Colonic mucosa (tissue), 4 donors: ENCODE results near the gene DRGX. TPM values are rescaled to one million over a fixed set of nuclear protein-coding genes. Genes with fewer than 3 reads are reported as not detected.

Source experiments
- DNase-seq: peaks from one replicate; pipeline ENCODE4 v3.0.0-alpha.2; 2020
- H3K27ac ChIP-seq: fragments of 200-600 bp; one replicate; pipeline ENCODE4 v1.8.0; 2021
- H3K27me3 ChIP-seq: fragments of 200-600 bp; one replicate; pipeline ENCODE4 v1.8.0; 2021
- H3K36me3 ChIP-seq: fragments of 200-600 bp; one replicate; pipeline ENCODE4 v1.8.0; 2021
- H3K4me1 ChIP-seq: fragments of 200-600 bp; one replicate; pipeline ENCODE4 v1.8.0; 2021; ENCODE audit warnings: mild to moderate bottlenecking
- H3K4me3 ChIP-seq: fragments of 200-600 bp; one replicate; pipeline ENCODE4 v1.8.0; 2021
- H3K9ac ChIP-seq, 2 donors: one replicate each; pipeline ENCODE4 v1.7.0; 2013; ENCODE audit warnings: control low read depth in 2 of 2, low read depth in 2 of 2, low read length in 2 of 2
- H3K9me3 ChIP-seq: fragments of 200-600 bp; one replicate; pipeline ENCODE4 v1.8.0; 2021
- CTCF ChIP-seq: fragments of 200-600 bp; IDR thresholded peaks from one replicate; pipeline ENCODE4 v1.8.0; 2022; ENCODE audit warnings: antibody characterized with exemption, mild to moderate bottlenecking
- intact Hi-C: fragments of 100-400 bp; cut with DNase I; formaldehyde crosslinking; loops from one replicate; pipeline ENCODE4 v1.14.1; 2022
- total RNA-seq, 2 donors: library from RNA; stranded (reverse); fragmentation: NEBNext Ultra II Directional in 1 of 2; extraction: Animal tissue kit (Norgen Biotek cat#: 25700) in 1 of 2; gene quantifications; one replicate each; pipeline ENCODE4 v1.2.1, GENCODE V29; 2021
- donor health status: healthy.
- donor health status: DM: no; HTN: no; CAD: no.
- donor health status: DM: no; HTN: no; CAD: no.

Gene DRGX
- under 1 TPM in 1 of 2 donors, not detected in 1; 0.16 TPM for total RNA-seq

- no peaks in the 10 kb centered on the region for H3K36me3 ChIP-seq
- H3K4me1 ChIP-seq = no peaks in the 10 kb centered on the region
- H3K27ac ChIP-seq = no peak within 1 kb of the TSS
- no peaks in the 10 kb centered on the region for H3K9me3 ChIP-seq
- no peak for DNase-seq
- no peak within 1 kb of the TSS for H3K9ac ChIP-seq
- no peak within 1 kb of the TSS for H3K4me3 ChIP-seq
- peaks cover 61% of the 10 kb centered on the region for H3K27me3 ChIP-seq
- intact Hi-C loops = no loop called here
- no peak for TF ChIP-seq CTCF
Observed at GRCh38 chr10:49395741-49396665, at the start of gene DRGX. TSS of gene DRGX (minus strand) at chr10:49396089. CDS start at chr10:49395440, 649 bp downstream.

- H3K27ac ChIP-seq = no peak overlapping the region
- H3K27me3 ChIP-seq = no peaks in the 10 kb centered on the region
- no peak overlapping the region for H3K9ac ChIP-seq
- H3K36me3 ChIP-seq = no peaks in the 10 kb centered on the region
- H3K4me3 ChIP-seq = no peak overlapping the region
- no peaks in the 10 kb centered on the region for H3K4me1 ChIP-seq
- DNase-seq = no peak
- no peaks in the 10 kb centered on the region for H3K9me3 ChIP-seq
- no peak for TF ChIP-seq CTCF
- intact Hi-C loops = no loop called here
Observed at GRCh38 chr10:49444349-49444748, 48.5 kb upstream of the DRGX start.

DNA sequence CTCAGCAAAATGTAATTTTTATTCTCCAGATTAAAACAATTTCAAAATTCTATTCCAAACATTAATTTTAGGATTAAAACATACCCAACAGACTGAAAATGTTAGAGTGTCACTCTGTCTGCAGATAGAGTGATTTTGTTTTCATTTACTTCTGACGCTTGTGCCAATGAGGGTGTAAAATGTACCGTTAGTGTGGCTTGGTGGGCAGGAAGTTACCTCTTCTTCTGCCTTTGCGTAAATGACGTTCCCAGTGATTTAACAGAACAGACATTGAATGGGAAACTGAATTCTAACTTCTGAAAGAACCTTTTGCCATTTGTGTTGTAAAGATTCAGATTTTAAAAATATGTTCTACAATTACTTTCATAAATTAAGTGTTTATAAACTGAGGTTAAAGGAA is 47.0 kb upstream of the DRGX start:
- no peak for DNase-seq
- Histone ChIP-seq H3K27me3 (no peaks in the 10 kb centered on the region), H3K4me1 (no peaks in the 10 kb centered on the region), H3K9me3 (no peaks in the 10 kb centered on the region), H3K27ac (no peak overlapping the region), H3K9ac (no peak overlapping the region), H3K4me3 (no peak overlapping the region), H3K36me3 (no peaks in the 10 kb centered on the region)
- no peak for TF ChIP-seq CTCF
- intact Hi-C loops = no loop called here

- DNase-seq = no peak
- Histone ChIP-seq H3K36me3 (no peaks in the 10 kb centered on the region), H3K4me3 (no peak overlapping the region), H3K27ac (no peak overlapping the region), H3K4me1 (no peaks in the 10 kb centered on the region), H3K9me3 (no peaks in the 10 kb centered on the region), H3K27me3 (no peaks in the 10 kb centered on the region), H3K9ac (no peak overlapping the region)
- intact Hi-C loops = no loop called here
- no peak for TF ChIP-seq CTCF
Observed at GRCh38 chr10:49441488-49442476, 45.9 kb upstream of the DRGX start.

DNA sequence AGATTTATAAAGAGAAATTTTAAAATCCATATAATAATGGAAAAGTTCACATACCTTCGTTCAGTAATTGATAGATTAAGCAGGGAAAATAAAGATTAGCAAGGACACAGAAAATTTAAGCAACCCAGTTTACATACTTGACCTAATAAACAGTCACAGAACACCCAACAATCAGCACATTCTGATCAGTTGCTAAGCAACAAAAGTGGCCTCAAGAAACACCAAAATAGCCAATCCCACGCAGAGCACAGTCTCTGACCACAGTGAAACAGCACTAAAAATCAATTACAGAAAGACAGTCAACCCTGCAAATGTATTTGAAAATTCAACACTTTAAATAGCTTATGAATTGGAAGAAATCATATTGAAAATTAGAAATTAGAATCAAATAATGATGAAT is 39.3 kb upstream of the DRGX start:
- no peak overlapping the region for H3K9ac ChIP-seq
- TF ChIP-seq CTCF = no peak
- no peak overlapping the region for H3K4me3 ChIP-seq
- H3K4me1 ChIP-seq = no peaks in the 10 kb centered on the region
- no peaks in the 10 kb centered on the region for H3K27me3 ChIP-seq
- no peak for DNase-seq
- intact Hi-C loops = no loop called here
- no peaks in the 10 kb centered on the region for H3K9me3 ChIP-seq
- H3K36me3 ChIP-seq = no peaks in the 10 kb centered on the region
- H3K27ac ChIP-seq = no peak overlapping the region
